ENCODE results near the gene CD302. TPM values are rescaled to one million over a fixed set of nuclear protein-coding genes. Genes with fewer than 3 reads are reported as not detected.
"Not testable (repeated sequence)": the region's sequence is repeated elsewhere in the genome, so short reads cannot be mapped to it uniquely, and the experiment has no call there.

The CD302 gene
- total and polyA plus RNA-seq, 4 donors, result 65.6 to 85.0 (median 72.2) TPM

DNA sequence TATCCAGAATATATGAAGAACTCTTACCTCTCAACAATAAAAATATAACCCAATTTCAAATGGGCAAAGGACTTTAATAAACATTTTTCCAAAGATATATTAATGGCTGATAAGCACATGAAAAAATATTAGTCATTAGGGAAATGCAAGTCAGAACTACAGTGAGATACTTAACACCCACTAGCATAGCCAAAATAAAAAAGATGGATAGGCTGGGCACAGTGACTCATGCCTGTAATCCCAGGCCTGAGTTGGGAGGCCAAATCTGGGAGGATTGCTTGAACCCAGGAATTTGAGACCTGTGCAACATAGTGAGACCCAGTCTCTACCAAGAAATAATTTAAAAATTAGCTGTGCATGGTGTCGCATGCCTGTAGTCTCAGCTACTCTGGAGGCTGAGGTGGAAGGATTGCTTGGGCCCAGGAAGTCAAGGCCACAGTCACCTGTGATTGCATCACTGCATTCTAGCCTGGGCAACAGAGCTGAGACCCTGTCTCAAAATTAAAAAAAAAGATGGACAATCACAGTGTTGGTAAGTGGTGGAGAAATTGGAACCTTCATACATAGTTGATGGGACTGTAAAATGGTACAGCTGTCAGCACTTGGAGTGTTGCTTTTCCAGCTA, 60.6 kb downstream of the CD302 start:
- Histone ChIP-seq H3K36me3 (ENCODE audit: control insufficient read depth in 1 of 2, insufficient read depth in 2 of 2, low read length in 1 of 2) (peaks cover 0 to 2% of the 10 kb centered on the region in 2 donors), H3K9me3 (ENCODE audit: control insufficient read depth, low read length) (no peaks in the 10 kb centered on the region), H3K27ac (ENCODE audit: low read depth in 1 of 2, low read length in 2 of 2) (no peak overlapping the region), H3K27me3 (ENCODE audit: control insufficient read depth in 1 of 2, insufficient read depth in 2 of 2, low read length in 1 of 2) (no peaks in the 10 kb centered on the region), H3K4me3 (ENCODE audit: low read length in 2 of 2) (no peak overlapping the region), H3K4me1 (ENCODE audit: control insufficient read depth in 1 of 2, insufficient read depth in 2 of 2, low read length in 2 of 2) (no peaks in the 10 kb centered on the region)
- no peak for DNase-seq
- WGBS, 2 donors, result 95 to 99% methylated on average over 1 of the region's 1 CpG
- intact Hi-C loops (cut with DNase I), result no loop called here
- ATAC-seq (ENCODE audit: low FRiP score), result peak; percentile 7

DNA sequence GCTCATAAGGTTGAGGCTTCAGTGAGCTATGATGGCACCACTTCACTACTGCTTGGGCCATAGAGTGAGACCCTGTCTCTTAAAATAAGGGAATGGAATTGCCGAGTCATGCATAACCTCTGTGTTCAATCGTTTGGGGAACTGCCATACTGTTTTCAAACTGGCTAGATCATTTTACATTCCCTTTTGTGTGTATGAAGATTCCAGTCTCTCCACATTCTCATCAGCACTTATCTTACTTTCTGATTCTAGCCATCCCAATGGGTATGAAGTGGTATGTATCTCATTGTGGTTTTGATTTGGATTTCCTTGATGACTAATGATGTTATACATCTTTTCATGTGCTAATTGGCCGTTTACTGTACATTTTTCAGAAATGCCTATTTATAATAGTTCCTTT, 62.0 kb downstream of the CD302 start:
- no peak for DNase-seq
- intact Hi-C loops (cut with DNase I), result no loop called here
- H3K36me3 ChIP-seq (ENCODE audit: control insufficient read depth in 1 of 2, insufficient read depth in 2 of 2, low read length in 1 of 2), result peaks cover 0 to 2% of the 10 kb centered on the region in 2 donors
- no peaks in the 10 kb centered on the region for H3K4me1 ChIP-seq (ENCODE audit: control insufficient read depth in 1 of 2, insufficient read depth in 2 of 2, low read length in 2 of 2)
- no peaks in the 10 kb centered on the region for H3K27me3 ChIP-seq (ENCODE audit: control insufficient read depth in 1 of 2, insufficient read depth in 2 of 2, low read length in 1 of 2)
- WGBS, 2 donors, result 87 to 88% methylated on average over 3 of the region's 3 CpGs
- no peaks in the 10 kb centered on the region for H3K9me3 ChIP-seq (ENCODE audit: control insufficient read depth, low read length)
- no peak for ATAC-seq (ENCODE audit: low FRiP score)
- no peak overlapping the region for H3K4me3 ChIP-seq (ENCODE audit: low read length in 2 of 2)
- no peak overlapping the region for H3K27ac ChIP-seq (ENCODE audit: low read depth in 1 of 2, low read length in 2 of 2)

DNA sequence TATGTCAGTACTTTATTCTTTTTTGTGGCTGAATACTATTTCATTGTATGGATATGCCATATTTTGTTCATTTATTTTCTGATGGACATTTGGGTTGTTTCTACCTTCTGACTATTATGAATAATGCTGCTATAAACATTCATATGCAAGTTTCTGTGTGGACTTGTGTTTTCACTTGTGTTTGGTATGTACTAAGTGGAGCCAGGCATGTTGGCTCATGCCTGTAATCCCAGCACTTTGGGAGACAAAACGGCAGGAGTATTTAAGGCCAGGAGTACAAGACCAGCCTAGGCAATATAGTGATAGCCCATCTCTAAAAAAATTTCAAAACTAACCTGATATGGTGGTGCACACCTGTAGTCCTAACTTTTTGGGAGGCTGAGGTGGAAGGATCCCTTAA, 62.4 kb downstream of the CD302 start:
- no peak for ATAC-seq (ENCODE audit: low FRiP score)
- no peaks in the 10 kb centered on the region for H3K9me3 ChIP-seq (ENCODE audit: control insufficient read depth, low read length)
- no peaks in the 10 kb centered on the region for H3K27me3 ChIP-seq (ENCODE audit: control insufficient read depth in 1 of 2, insufficient read depth in 2 of 2, low read length in 1 of 2)
- no peak overlapping the region for H3K4me3 ChIP-seq (ENCODE audit: low read length in 2 of 2)
- no peak for DNase-seq
- WGBS, 2 donors, result 90 to 91% methylated on average over 1 of the region's 1 CpG
- no peak overlapping the region for H3K27ac ChIP-seq (ENCODE audit: low read depth in 1 of 2, low read length in 2 of 2)
- H3K4me1 ChIP-seq (ENCODE audit: control insufficient read depth in 1 of 2, insufficient read depth in 2 of 2, low read length in 2 of 2), result no peaks in the 10 kb centered on the region
- intact Hi-C loops (cut with DNase I), result no loop called here
- peaks cover 0 to 5% of the 10 kb centered on the region in 2 donors for H3K36me3 ChIP-seq (ENCODE audit: control insufficient read depth in 1 of 2, insufficient read depth in 2 of 2, low read length in 1 of 2)

DNA sequence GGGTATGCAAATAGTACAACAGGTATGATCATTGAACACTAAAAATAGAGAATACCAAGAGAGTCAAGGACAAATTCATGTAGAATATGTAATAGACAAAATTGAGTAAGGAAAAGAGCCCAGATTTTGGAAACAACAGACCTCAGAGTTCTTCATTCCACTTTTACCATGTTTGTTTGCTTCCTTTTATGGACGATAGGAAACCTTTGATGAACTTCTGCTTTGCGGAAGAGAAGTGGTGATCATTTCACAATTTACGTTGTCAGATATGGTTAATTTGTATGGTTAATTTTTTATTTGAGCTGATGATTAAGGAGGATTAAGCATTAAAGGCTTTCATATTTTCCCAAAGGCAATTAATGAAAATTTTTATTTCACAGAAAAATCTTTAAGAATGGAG, 69.4 kb downstream of the CD302 start:
- H3K27me3 ChIP-seq (ENCODE audit: control insufficient read depth in 1 of 2, insufficient read depth in 2 of 2, low read length in 1 of 2), result no peaks in the 10 kb centered on the region
- 85 to 86% methylated on average over 3 of the region's 3 CpGs for WGBS, 2 donors
- ATAC-seq (ENCODE audit: low FRiP score) (no peak), DNase-seq (no peak)
- no peak overlapping the region for H3K4me3 ChIP-seq (ENCODE audit: low read length in 2 of 2)
- no peaks in the 10 kb centered on the region for H3K9me3 ChIP-seq (ENCODE audit: control insufficient read depth, low read length)
- H3K36me3 ChIP-seq (ENCODE audit: control insufficient read depth in 1 of 2, insufficient read depth in 2 of 2, low read length in 1 of 2), result peaks cover 0 to 7% of the 10 kb centered on the region in 2 donors
- peaks cover 0 to 3% of the 10 kb centered on the region in 2 donors for H3K4me1 ChIP-seq (ENCODE audit: control insufficient read depth in 1 of 2, insufficient read depth in 2 of 2, low read length in 2 of 2)
- no peak overlapping the region for H3K27ac ChIP-seq (ENCODE audit: low read depth in 1 of 2, low read length in 2 of 2)
- intact Hi-C loops (cut with DNase I), result no loop called here

DNA sequence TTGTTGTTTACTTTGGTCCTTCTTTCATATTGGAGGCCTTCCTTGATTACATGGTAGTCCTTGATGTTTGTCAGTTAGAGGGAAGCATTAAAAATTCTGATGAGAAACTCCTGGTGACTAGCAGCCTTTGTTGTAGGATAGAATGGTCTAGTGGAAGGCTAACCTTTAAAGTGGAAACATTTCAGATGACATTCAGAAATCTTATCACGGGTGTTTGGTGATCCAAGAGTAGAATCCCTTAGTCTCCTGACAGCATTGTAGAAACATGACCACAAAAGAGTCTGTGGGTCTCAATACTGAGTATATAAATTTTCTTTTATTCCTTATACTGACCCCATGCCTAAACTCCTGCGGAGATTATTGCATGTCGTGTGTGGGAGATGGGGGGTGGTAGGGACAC, 72.3 kb downstream of the CD302 start:
- Histone ChIP-seq H3K36me3 (ENCODE audit: control insufficient read depth in 1 of 2, insufficient read depth in 2 of 2, low read length in 1 of 2) (peaks cover 0 to 4% of the 10 kb centered on the region in 2 donors), H3K4me3 (ENCODE audit: low read length in 2 of 2) (no peak overlapping the region), H3K4me1 (ENCODE audit: control insufficient read depth in 1 of 2, insufficient read depth in 2 of 2, low read length in 2 of 2) (peaks cover 0 to 8% of the 10 kb centered on the region in 2 donors), H3K27me3 (ENCODE audit: control insufficient read depth in 1 of 2, insufficient read depth in 2 of 2, low read length in 1 of 2) (no peaks in the 10 kb centered on the region), H3K9me3 (ENCODE audit: control insufficient read depth, low read length) (no peaks in the 10 kb centered on the region), H3K27ac (ENCODE audit: low read depth in 1 of 2, low read length in 2 of 2) (no peak overlapping the region)
- DNase-seq (no peak), ATAC-seq (ENCODE audit: low FRiP score) (no peak)
- intact Hi-C loops (cut with DNase I), result no loop called here
- WGBS, 2 donors, result 90 to 92% methylated on average over 3 of the region's 3 CpGs

DNA sequence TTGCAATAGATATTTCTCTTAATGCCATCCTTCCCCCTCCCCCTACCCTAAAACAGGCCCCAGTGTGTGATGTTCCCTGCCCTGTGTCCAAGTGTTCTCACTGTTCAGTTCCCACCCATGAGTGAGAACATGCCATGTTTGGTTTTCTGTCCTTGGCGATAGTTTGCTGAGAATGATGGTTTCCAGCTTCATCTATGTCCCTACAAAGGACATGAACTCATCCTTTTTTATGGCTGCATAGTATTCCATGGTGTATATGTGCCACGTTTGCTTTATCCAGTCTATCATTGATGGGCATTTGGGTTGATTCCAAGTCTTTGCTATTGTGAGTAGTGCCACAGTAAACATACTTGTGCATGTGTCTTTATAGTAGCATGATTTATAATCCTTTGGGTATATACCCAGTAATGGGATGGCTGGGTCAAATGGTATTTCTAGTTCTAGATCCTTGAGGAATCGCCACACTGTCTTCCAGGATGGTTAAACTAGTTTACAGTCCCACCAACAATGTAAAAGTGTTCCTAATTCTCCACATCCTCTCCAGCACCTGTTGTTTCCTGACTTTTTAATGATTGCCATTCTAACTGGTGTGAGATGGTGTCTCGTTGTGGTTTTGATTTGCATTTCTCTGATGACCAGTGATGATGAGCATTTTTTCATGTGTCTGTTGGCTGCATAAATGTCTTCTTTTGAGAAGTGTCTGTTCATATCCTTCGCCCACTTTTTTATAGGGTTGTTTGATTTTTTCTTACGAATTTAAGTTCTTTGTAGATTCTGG, 73.0 kb downstream of the CD302 start:
- intact Hi-C loops (cut with DNase I); ATAC-seq (ENCODE audit: low FRiP score); H3K9me3 ChIP-seq (ENCODE audit: control insufficient read depth, low read length); H3K4me3 ChIP-seq (ENCODE audit: low read length in 2 of 2); H3K36me3 ChIP-seq (ENCODE audit: control insufficient read depth in 1 of 2, insufficient read depth in 2 of 2, low read length in 1 of 2); H3K4me1 ChIP-seq (ENCODE audit: control insufficient read depth in 1 of 2, insufficient read depth in 2 of 2, low read length in 2 of 2); DNase-seq; H3K27ac ChIP-seq (ENCODE audit: low read depth in 1 of 2, low read length in 2 of 2); H3K27me3 ChIP-seq (ENCODE audit: control insufficient read depth in 1 of 2, insufficient read depth in 2 of 2, low read length in 1 of 2): not testable (repeated sequence)
- WGBS, 2 donors, result 75 to 86% methylated on average over 6 of the region's 6 CpGs

DNA sequence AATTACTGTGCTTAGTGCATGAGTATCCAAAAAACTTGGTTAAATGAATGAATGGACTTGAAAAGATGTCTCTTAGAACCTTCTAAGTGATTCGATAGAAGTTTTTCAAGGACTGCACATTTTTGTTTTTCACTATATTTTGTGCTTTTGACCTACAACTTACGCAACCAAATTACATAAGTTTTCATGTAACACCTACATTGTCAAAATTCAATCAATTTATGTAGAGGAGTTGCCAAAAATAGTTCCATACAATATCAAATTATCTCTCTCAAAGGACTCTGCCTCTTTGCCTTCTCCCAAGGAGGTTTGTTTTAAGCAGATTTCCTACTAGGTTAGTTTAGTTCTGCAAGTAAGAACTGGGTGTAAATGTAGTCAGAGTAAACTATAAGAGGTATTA, 75.4 kb downstream of the CD302 start:
- Histone ChIP-seq H3K9me3 (ENCODE audit: control insufficient read depth, low read length) (no peaks in the 10 kb centered on the region), H3K27me3 (ENCODE audit: control insufficient read depth in 1 of 2, insufficient read depth in 2 of 2, low read length in 1 of 2) (no peaks in the 10 kb centered on the region), H3K4me3 (ENCODE audit: low read length in 2 of 2) (no peak overlapping the region), H3K27ac (ENCODE audit: low read depth in 1 of 2, low read length in 2 of 2) (no peak overlapping the region), H3K36me3 (ENCODE audit: control insufficient read depth in 1 of 2, insufficient read depth in 2 of 2, low read length in 1 of 2) (peaks cover 0 to 5% of the 10 kb centered on the region in 2 donors), H3K4me1 (ENCODE audit: control insufficient read depth in 1 of 2, insufficient read depth in 2 of 2, low read length in 2 of 2) (peaks cover 0 to 13% of the 10 kb centered on the region in 2 donors)
- DNase-seq (no peak), ATAC-seq (ENCODE audit: low FRiP score) (no peak)
- intact Hi-C loops (cut with DNase I), result no loop called here
- 88 to 91% methylated on average over 2 of the region's 2 CpGs for WGBS, 2 donors

DNA sequence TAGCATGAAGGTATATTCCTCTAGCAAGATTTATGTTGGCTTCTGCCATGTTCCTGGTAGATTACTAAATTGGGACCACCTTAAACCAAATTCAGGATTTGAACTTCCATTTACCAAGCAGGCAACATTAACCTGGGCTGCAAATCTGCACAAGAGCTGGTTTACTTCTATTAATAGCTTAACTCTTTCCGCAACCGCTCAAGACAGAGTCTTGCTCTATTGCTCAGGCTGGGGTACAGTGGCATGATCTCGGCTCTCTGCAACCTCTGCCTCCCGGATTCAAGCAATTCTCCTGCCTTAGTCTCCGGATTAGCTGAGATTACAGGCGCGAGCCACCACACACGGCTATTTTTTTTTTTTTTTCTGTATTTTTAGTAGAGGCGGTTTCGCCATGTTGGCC, 77.3 kb downstream of the CD302 start:
- Histone ChIP-seq H3K4me1 (ENCODE audit: control insufficient read depth in 1 of 2, insufficient read depth in 2 of 2, low read length in 2 of 2) (peaks cover 0 to 13% of the 10 kb centered on the region in 2 donors), H3K4me3 (ENCODE audit: low read length in 2 of 2) (no peak overlapping the region), H3K27me3 (ENCODE audit: control insufficient read depth in 1 of 2, insufficient read depth in 2 of 2, low read length in 1 of 2) (no peaks in the 10 kb centered on the region), H3K9me3 (ENCODE audit: control insufficient read depth, low read length) (no peaks in the 10 kb centered on the region), H3K36me3 (ENCODE audit: control insufficient read depth in 1 of 2, insufficient read depth in 2 of 2, low read length in 1 of 2) (peaks cover 0 to 5% of the 10 kb centered on the region in 2 donors), H3K27ac (ENCODE audit: low read depth in 1 of 2, low read length in 2 of 2) (no peak overlapping the region)
- no peak for ATAC-seq (ENCODE audit: low FRiP score)
- intact Hi-C loops (cut with DNase I), result no loop called here
- no peak for DNase-seq
- 93 to 94% methylated on average over 10 of the region's 10 CpGs for WGBS, 2 donors
